Measurements from ENCODE around the gene SIT1.

DNA sequence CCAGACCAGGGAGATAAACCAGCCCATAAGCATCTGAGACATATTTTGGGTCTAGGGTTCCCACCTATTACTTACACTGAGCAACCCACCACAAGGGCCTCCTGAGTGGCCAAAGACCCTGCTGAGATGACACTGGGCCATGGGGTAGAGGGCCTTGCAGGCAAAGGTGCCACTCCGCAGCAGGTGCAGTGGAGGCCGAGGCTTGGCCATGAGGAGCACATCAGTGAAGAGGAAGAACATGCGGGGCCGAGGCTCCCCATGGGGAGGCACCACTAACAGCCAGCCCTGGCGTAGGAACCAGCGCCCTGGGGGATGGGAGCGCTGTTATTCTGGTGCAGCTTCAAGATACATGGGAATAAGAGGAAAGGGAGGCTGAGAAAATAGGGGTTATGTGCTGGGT, 11.7 kb upstream of the SIT1 start:
- no peak for TF ChIP-seq EZH2 (IDR thresholded peaks at IDR 0.05; ENCODE audit: low read length)
- TF ChIP-seq, protein P1, sequence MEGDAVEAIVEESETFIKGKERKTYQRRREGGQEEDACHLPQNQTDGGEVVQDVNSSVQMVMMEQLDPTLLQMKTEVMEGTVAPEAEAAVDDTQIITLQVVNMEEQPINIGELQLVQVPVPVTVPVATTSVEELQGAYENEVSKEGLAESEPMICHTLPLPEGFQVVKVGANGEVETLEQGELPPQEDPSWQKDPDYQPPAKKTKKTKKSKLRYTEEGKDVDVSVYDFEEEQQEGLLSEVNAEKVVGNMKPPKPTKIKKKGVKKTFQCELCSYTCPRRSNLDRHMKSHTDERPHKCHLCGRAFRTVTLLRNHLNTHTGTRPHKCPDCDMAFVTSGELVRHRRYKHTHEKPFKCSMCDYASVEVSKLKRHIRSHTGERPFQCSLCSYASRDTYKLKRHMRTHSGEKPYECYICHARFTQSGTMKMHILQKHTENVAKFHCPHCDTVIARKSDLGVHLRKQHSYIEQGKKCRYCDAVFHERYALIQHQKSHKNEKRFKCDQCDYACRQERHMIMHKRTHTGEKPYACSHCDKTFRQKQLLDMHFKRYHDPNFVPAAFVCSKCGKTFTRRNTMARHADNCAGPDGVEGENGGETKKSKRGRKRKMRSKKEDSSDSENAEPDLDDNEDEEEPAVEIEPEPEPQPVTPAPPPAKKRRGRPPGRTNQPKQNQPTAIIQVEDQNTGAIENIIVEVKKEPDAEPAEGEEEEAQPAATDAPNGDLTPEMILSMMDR (optimal IDR thresholded peaks at IDR 0.05 in 1 of 3, IDR thresholded peaks at IDR 0.05 in 1 of 3, conservative IDR thresholded peaks at IDR 0.05 in 1 of 3; ENCODE audit: extremely low read depth in 1 of 3, insufficient read depth in 2 of 3, low read length in 3 of 3), result no peak
